Measurements from ENCODE around the gene DNAJC18. TPM values are rescaled to one million over a fixed set of nuclear protein-coding genes. Genes with fewer than 3 reads are reported as not detected.

DNAJC18 gene
- total and polyA plus RNA-seq, 2 of the 4 experiments (the other 2 are of a cell fraction) = 8.5 to 11.1 TPM

DNA sequence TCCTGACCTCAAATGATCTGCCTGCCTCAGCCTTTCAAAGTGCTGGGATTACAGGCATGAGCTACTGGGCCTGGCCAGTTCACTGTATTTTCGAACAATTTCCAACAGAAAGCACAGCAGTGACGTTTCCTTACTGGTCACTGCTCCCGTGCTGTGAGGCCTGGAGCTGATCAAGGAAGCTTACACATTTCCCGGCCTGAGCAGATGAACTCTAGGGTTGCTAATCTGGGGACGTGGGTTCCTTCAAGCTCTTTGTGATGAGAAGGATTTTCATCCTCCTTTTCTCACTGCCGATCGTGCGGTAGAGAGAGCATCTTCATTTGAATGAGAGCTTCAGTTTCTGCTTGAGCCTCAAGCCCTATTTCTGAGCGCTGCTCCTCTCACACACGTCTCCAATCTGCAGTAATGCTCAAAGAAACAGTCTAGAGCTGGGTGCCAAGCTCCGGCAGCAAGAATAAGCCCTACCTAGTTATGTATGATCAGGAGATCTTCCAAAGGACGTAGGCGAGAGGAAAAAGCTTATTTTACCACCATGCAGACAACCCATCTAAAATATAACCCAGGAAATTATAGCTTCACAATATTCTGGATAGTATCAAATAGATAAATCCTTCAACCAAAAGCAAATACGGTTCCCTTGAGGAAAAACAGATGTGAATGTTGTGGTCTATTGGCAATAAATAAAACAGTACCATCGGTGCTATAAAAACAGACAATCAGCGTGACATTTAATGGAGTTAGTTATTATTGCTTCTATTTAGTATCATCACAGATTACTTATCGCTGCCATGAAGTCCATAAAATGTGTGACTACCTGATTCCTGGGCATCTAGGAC, 28.1 kb downstream of the DNAJC18 start:
- no peak overlapping the region for H3K9ac ChIP-seq (ENCODE audit: low read depth, low read length)
- peaks cover 6% of the 10 kb centered on the region; the same call in 1 of the 2 replicates for H3K36me3 ChIP-seq (ENCODE audit: control insufficient read depth, insufficient read depth, low read length)
- H4K20me1 ChIP-seq (ENCODE audit: insufficient read depth, low read length) = no peaks in the 10 kb centered on the region
- TF ChIP-seq MAZ (IDR thresholded peaks at IDR 0.05; ENCODE audit: borderline replicate concordance, low read depth, low read length) = no peak
- no peak for TF ChIP-seq RCOR1 (IDR thresholded peaks at IDR 0.05; ENCODE audit: insufficient replicate concordance, low read length)
- TF ChIP-seq, protein P1, sequence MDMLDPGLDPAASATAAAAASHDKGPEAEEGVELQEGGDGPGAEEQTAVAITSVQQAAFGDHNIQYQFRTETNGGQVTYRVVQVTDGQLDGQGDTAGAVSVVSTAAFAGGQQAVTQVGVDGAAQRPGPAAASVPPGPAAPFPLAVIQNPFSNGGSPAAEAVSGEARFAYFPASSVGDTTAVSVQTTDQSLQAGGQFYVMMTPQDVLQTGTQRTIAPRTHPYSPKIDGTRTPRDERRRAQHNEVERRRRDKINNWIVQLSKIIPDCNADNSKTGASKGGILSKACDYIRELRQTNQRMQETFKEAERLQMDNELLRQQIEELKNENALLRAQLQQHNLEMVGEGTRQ (IDR thresholded peaks at IDR 0.05; ENCODE audit: low read depth, low read length) = no peak
- 85% methylated on average over 2 of the region's 17 CpGs; no CpG with 5 or more reads in 1 of the 2 experiments for WGBS, 2 experiments (ENCODE audit: extremely low coverage in 2 of 2, insufficient read length in 1 of 2)
- no peak overlapping the region for H3K4me2 ChIP-seq (ENCODE audit: low read depth, low read length)
- BruUV-seq (replicated peaks) = TSS peak; percentile 37
- H3K4me1 ChIP-seq (ENCODE audit: control insufficient read depth, insufficient read depth, low read length) = peaks cover 2% of the 10 kb centered on the region; the same call in 1 of the 2 replicates
- no peaks in the 10 kb centered on the region for H3K27me3 ChIP-seq (ENCODE audit: control insufficient read depth, insufficient read depth, low read length)
- no peaks in the 10 kb centered on the region for H3K9me1 ChIP-seq (ENCODE audit: insufficient read depth, low read length)
- no peak overlapping the region for H2BK5ac ChIP-seq (ENCODE audit: low read depth, low read length, poor library complexity, severe bottlenecking)
- ATAC-seq (ENCODE audit: low read depth) = no peak
- H4K5ac ChIP-seq (ENCODE audit: low read depth, low read length) = no peak overlapping the region
- H4K91ac ChIP-seq (ENCODE audit: insufficient read depth, low read depth, low read length) = no peak overlapping the region
- no peak overlapping the region for H3K27ac ChIP-seq (ENCODE audit: insufficient read depth, low read length)
- no peak overlapping the region for H2AK9ac ChIP-seq (replicated peaks; ENCODE audit: low read depth, low read length, poor library complexity)
- intact Hi-C loops (cut with micrococcal nuclease) (no loop called here), dilution Hi-C loops (cut with HindIII; ENCODE audit: low sequenced_read_pairs, unreplicated experiment) (loop anchor here (25.0 kb wide), 1 partner anchor 101 kb away; no protein-coding TSS in a partner anchor), in situ Hi-C loops (cut with MboI; ENCODE audit: low sequenced_read_pairs) (no loop called here)
- no peak overlapping the region for H3K4me3 ChIP-seq (ENCODE audit: insufficient read depth, low read depth, low read length)
- H2BK20ac ChIP-seq (ENCODE audit: low read depth, low read length) = no peak overlapping the region
- no peak overlapping the region for H2AFZ ChIP-seq (replicated peaks; ENCODE audit: low read length, poor library complexity)
- no peak overlapping the region for H4K8ac ChIP-seq (ENCODE audit: low read depth in 2 of 2, low read length in 2 of 2)
- no peak for DNase-seq
- H3K18ac ChIP-seq (ENCODE audit: low read depth, low read length) = no peak overlapping the region
- POLR2A ChIA-PET (ENCODE audit: unreplicated experiment) = no interaction called here
- H3K9me3 ChIP-seq (ENCODE audit: control insufficient read depth, insufficient read depth, low read length) = no peaks in the 10 kb centered on the region
- H3K23ac ChIP-seq (ENCODE audit: low read depth, low read length) = no peak overlapping the region
- H3K4ac ChIP-seq (ENCODE audit: low read depth, low read length) = no peak overlapping the region
- no peak overlapping the region for H2BK15ac ChIP-seq (ENCODE audit: low read depth, low read length)
- H3K56ac ChIP-seq (ENCODE audit: extremely low read depth, insufficient read depth, low read length) = no peak overlapping the region
- H3K79me1 ChIP-seq (ENCODE audit: low read depth in 1 of 2, low read length in 2 of 2) = no peaks in the 10 kb centered on the region
- H3K14ac ChIP-seq (replicated peaks; ENCODE audit: low read depth, low read length) = no peak overlapping the region
- no peak overlapping the region for H2AK5ac ChIP-seq (ENCODE audit: low read depth, low read length)
- CTCF ChIA-PET = no interaction called here
- H2BK120ac ChIP-seq (ENCODE audit: low read depth, low read length) = no peak overlapping the region
